GM18520 (cell line): ENCODE measurements around the gene ZNF554.

Experiments
- ATAC-seq: cut with Tn5 transposase; IDR thresholded peaks from one replicate; pipeline ENCODE4 v1.9.1; 2021; ENCODE audit not compliant: unreplicated experiment

Gene ZNF554

GRCh38 chr19:2824129-2824528 lies 4.5 kb downstream of the ZNF554 start:
- no peak for ATAC-seq

- ATAC-seq, result no peak
Measured at GRCh38 chr19:2827022-2827421, 7.4 kb downstream of the ZNF554 start.

DNA sequence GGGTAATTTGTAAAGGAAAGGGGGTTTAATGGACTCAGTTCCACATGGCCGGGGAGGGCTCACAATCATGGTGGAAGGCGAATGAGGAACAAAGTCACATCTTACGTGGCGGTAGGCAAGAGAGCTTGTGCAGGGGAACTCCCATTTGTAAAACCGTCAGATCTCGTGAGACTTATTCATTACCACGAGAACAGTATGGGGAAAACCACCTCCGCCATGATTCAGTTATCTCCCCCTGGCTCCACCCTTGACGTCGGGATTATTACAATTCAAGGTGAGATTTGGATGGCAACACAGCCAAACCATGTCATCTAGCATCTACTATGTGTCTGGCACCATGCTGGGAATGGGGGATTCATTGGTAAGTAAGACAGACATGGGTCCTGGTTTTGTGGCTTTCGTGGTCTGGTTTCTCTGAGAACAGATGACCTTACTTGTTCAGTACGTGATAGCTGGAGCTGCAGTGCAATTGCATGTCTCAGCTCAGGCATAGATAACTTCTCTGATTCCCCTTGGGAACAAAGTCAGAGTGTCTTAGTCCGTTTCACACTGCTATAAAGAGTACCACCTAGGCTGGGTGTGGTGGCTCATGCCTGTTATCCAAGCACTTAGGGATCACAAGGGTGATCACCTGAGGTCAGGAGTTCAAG lies 8.3 kb downstream of the ZNF554 start:
- no peak for ATAC-seq

DNA sequence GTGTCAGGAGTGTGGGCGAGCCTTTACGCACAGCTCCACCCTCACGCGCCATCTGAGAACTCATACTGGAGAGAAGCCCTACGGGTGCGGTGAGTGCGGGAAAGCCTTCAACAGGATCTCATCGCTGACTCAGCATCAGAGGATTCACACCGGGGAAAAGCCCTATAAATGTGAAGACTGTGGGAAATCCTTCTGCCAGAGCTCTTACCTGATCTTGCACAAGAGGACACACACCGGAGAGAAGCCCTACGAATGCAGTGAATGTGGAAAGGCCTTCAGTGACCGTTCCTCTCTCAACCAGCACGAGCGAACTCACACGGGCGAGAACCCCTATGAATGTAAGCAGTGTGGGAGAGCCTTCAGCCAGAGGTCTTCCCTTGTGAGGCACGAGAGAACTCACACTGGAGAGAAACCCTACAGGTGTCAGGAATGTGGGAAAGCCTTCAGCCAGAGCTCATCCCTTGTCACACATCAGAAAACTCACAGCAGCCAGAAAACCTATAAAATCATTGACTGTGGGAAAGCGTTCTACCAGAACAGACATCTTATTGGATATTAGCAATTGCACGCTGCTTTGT lies 14.7 kb downstream of the ZNF554 start:
- no peak for ATAC-seq

- no peak for ATAC-seq
Measured at GRCh38 chr19:2837430-2837829, 17.8 kb downstream of the ZNF554 start.

GRCh38 chr19:2840794-2841791 lies 21.4 kb downstream of the ZNF554 start, which contains the start of gene ZNF555:
Gene ZNF555, plus strand, starts transcription at chr19:2841475. Its CDS starts 98 bp downstream, at chr19:2841573.
- ATAC-seq, result peak; percentile 92

DNA sequence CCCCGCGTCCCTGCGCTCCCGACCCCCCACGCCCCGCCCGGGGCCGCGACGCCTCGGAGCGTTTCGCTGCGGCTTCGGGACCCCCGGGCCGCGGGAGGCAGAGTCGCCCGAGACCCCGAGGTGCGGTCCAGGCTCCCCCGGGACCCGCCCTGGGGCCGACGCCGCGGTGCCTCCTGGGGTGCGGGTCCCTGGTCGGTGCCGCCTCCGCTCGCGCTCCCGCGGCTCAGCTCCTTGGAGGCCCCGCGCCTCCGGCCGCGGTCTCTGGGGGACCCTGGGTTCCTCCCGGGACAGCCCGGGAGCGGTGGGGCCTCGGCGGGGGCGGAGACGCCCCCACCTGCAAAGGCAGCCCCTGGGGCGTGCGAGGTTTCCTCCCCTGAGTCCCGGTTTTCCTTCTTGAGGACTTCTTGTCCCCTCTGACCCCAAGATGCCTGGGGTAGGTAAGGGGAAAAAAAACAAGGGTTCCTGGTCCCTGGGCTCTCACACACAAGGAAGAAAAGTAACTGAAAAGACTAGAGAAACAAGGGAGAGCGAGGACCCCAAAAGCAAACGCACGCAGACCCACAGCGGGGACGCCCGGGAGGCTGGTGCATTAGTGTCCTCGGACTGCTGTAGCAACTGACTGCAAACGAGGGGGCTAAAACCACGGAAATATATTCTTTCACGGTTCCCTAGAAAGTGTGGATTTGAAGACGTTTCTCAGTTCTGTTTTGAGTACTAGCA lies 22.3 kb downstream of the ZNF554 start:
- ATAC-seq, result no peak

GRCh38 chr19:2845107-2845506 lies 25.4 kb downstream of the ZNF554 start:
- no peak for ATAC-seq

- ATAC-seq, result no peak
Measured at GRCh38 chr19:2846180-2846894, 26.7 kb downstream of the ZNF554 start.

GRCh38 chr19:2847507-2847906 lies 27.8 kb downstream of the ZNF554 start:
- no peak for ATAC-seq

DNA sequence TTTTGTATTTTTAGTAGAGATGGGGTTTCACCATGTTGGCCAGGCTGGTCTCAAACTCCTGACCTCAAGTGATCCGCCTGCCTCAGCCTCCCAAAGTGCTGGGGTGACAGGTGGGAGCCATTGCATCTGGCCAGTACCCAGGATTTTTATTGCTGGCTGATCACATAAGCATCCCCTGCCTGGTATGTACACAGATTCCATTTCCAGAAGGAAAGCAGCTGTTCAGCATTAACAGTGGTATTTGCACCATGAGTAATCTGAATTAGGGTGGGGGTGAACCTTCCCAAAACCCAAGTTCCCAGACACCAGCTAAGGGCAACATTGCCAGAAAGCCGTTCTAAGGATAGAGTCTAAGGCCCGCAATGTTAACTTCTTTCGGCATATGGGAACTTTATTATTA lies 28.9 kb downstream of the ZNF554 start:
- ATAC-seq, result no peak

- no peak for ATAC-seq
Measured at GRCh38 chr19:2850256-2850925, 30.7 kb downstream of the ZNF554 start.

DNA sequence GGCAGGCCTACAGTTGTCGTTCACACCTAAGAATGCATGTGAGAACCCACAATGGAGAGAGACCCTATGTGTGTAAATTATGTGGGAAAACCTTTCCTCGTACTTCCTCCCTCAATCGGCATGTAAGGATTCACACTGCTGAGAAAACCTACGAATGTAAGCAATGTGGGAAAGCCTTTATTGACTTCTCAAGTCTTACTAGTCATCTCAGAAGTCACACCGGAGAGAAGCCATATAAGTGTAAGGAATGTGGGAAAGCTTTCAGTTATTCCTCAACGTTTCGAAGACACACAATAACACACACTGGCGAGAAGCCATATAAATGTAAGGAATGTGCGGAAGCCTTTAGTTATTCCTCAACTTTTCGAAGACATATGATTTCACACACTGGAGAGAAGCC lies 32.9 kb downstream of the ZNF554 start:
- ATAC-seq, result no peak

DNA sequence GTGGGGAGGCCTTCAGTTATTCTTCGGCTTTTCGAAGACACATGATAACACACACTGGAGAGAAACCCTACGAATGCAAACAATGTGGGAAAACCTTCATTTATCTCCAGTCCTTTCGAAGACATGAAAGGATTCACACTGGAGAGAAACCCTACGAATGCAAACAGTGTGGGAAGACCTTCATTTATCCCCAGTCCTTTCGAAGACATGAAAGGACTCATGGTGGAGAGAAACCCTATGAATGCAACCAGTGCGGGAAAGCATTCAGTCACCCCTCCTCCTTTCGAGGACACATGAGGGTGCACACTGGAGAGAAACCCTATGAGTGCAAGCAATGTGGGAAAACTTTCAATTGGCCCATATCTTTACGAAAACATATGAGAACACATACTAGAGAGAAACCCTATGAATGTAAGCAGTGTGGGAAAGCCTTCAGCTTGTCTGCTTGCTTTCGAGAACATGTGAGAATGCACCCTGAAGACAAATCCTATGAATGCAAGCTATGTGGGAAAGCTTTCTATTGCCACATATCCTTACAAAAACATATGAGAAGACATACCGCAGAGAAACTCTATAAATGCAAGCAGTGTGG lies 33.4 kb downstream of the ZNF554 start:
- no peak for ATAC-seq

DNA sequence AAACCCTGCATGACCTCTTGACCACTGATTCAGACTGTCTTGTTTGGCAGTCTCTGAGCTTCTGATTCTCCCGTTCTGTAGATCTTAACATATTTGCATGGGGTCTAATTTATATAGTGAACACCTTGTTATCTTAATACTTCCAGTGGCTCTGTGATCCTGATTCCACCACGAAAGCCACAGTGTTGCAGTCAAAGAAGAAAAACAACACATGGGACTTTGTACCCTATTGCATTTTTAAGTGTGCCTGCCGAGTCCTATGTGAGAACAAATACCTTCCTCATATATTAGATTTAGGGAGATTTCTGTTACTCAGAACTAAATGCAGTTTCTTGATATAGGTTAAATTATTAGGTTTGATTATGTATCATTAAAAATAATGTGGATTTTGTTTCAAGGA lies 35.2 kb downstream of the ZNF554 start:
- ATAC-seq, result no peak

GRCh38 chr19:2856457-2857050 lies 36.9 kb downstream of the ZNF554 start:
- no peak for ATAC-seq

DNA sequence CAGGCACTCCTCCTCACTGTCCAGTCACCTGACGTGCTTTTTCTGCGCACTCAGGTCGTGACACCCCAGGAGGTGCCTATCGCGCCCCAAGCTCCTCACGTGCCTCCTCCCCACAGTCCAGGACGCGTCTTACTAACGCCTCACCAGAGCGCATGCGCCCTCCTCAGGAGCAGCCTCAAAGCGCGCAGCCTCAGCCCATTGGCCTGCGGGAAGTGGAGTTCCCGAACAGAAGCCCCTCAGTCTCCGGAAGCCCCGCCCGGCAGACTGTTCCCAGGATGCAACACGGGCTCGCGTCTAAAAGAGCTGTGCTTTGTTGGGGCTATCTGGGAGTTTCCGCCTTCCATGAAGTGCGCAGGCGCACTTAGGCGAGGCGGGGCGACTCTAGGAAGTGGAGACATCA lies 39.2 kb downstream of the ZNF554 start:
- ATAC-seq, result no peak

DNA sequence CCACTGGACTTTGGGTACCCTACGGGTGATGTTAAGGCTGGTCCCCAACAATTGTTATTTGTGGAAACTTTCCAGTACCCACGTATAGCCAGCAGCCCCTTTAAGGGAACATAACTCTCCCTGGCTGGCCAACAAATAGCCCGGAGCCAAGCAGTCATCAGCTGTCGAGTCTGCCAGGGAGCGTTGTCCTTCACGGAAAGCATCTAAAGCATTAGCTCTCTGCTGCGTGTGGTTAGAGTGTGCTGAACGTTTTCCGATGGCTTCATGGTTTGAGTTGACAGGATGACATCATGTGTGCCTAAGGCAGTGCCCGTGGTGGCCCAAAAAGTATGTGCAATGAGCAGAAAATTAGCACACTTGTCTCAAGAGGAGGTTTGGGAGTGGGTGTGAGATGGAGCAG lies 44.1 kb downstream of the ZNF554 start:
- ATAC-seq, result no peak
